DND-41 (cell line): ENCODE data around the gene PRCP.
"Not testable (repeated sequence)": the region's sequence is repeated elsewhere in the genome, so short reads cannot be mapped to it uniquely, and the experiment has no call there.

ENCODE experiments used
- ATAC-seq: fragments of 200-7000 bp; cut with Tn5 transposase; 3 replicates; pipeline ENCODE4 v1.9.1; 2021; ENCODE audit warnings: low read depth; ENCODE audit not compliant: insufficient read depth
- DNase-seq: peaks from one replicate; pipeline ENCODE4 v3.0.0-alpha.2; 2020
- H2AFZ ChIP-seq: 2 replicates; pipeline ENCODE4 v1.6.0; 2012; ENCODE audit warnings: low read depth, low read length
- H3K27ac ChIP-seq: 2 replicates; pipeline ENCODE4 v1.5.1; 2012; ENCODE audit warnings: low read length, inconsistent platforms
- H3K27me3 ChIP-seq: fragments of 200-600 bp; sonication (generic); 2 replicates; pipeline ENCODE4 v1.6.0; 2012; ENCODE audit warnings: low read length, mild to moderate bottlenecking, inconsistent platforms; ENCODE audit not compliant: insufficient read depth, poor library complexity
- H3K36me3 ChIP-seq: 2 replicates; pipeline ENCODE4 v1.5.1; 2012; ENCODE audit warnings: low read length, inconsistent platforms; ENCODE audit not compliant: insufficient read depth
- H3K4me1 ChIP-seq: 2 replicates; pipeline ENCODE4 v1.5.1; 2012; ENCODE audit warnings: mild to moderate bottlenecking, low read length; ENCODE audit not compliant: insufficient read depth
- H3K4me2 ChIP-seq: 2 replicates; pipeline ENCODE4 v1.6.0; 2012; ENCODE audit warnings: mild to moderate bottlenecking, moderate library complexity, low read length, inconsistent platforms; ENCODE audit not compliant: insufficient read depth
- H3K4me3 ChIP-seq, 2 experiments: fragments of 200-600 bp in 1 of 2; shearing (Covaris generic) in 1 of 2; 2 replicates each; pipeline ENCODE4 v1.5.1; 2012 to 2016; ENCODE audit warnings: inconsistent platforms in 2 of 2, low read length in 2 of 2, mild to moderate bottlenecking in 2 of 2, low read depth in 1 of 2, moderate library complexity in 1 of 2
- H3K79me2 ChIP-seq: 2 replicates; pipeline ENCODE4 v1.6.0; 2012; ENCODE audit warnings: low read length, inconsistent platforms; ENCODE audit not compliant: insufficient read depth
- H3K9ac ChIP-seq: 2 replicates; pipeline ENCODE4 v1.6.0; 2012; ENCODE audit warnings: low read depth, mild to moderate bottlenecking, inconsistent platforms, low read length, moderate library complexity
- H3K9me3 ChIP-seq: 2 replicates; pipeline ENCODE4 v1.5.1; 2012; ENCODE audit warnings: low read length, moderate library complexity, mild to moderate bottlenecking, inconsistent platforms; ENCODE audit not compliant: insufficient read depth, severe bottlenecking
- H4K20me1 ChIP-seq: 2 replicates; pipeline ENCODE4 v1.6.0; 2012; ENCODE audit warnings: low read length; ENCODE audit not compliant: insufficient read depth
- CTCF ChIP-seq: IDR thresholded peaks from 2 replicates; pipeline ENCODE4 v1.5.1; 2012; ENCODE audit warnings: borderline replicate concordance, low read length, moderate library complexity, mild to moderate bottlenecking; ENCODE audit not compliant: poor library complexity, severe bottlenecking; ENCODE audit errors: extremely low read depth
- EZH2 ChIP-seq: IDR thresholded peaks from 3 replicates; pipeline ENCODE4 v1.6.1; 2012; ENCODE audit warnings: borderline replicate concordance, low read depth, mild to moderate bottlenecking, moderate library complexity, low read length, inconsistent platforms; ENCODE audit not compliant: severe bottlenecking

Gene PRCP

GRCh38 chr11:82855616-82856015 lies 44.6 kb downstream of the PRCP start:
- H3K27me3 ChIP-seq, result no peaks in the 10 kb centered on the region
- H3K27ac ChIP-seq, result no peak overlapping the region
- H3K9me3 ChIP-seq, result no peaks in the 10 kb centered on the region
- no peak overlapping the region for H3K9ac ChIP-seq
- no peaks in the 10 kb centered on the region for H3K36me3 ChIP-seq
- DNase-seq (no peak), ATAC-seq (no peak)
- no peaks in the 10 kb centered on the region for H3K4me1 ChIP-seq
- no peaks in the 10 kb centered on the region for H4K20me1 ChIP-seq
- TF ChIP-seq CTCF, result no peak
- TF ChIP-seq EZH2, result no peak
- H3K4me3 ChIP-seq, result no peak overlapping the region
- H2AFZ ChIP-seq, result no peak overlapping the region
- no peak overlapping the region for H3K4me2 ChIP-seq
- no peaks in the 10 kb centered on the region for H3K79me2 ChIP-seq

DNA sequence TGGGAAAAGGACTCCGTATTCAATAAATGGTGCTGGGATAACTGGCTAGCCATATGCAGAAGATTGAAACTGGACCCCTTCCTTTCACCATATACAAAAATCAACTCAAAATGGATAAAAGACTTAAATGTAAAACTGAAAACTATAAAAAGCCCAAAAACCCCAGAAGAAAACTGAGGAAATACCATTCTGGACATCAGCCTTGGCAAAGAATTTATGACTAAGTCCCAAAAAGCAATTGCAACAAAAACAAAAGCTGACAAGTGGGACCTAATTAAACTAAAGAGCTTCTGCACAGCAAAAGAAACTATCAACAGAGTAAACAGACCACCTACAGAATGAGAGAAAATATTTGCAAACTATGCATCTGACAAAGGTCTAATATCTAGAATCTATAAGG lies 45.3 kb downstream of the PRCP start:
- H3K4me2 ChIP-seq, ATAC-seq, H3K9me3 ChIP-seq, H3K4me1 ChIP-seq, H3K79me2 ChIP-seq, H2AFZ ChIP-seq, DNase-seq, H3K36me3 ChIP-seq, H3K4me3 ChIP-seq, H4K20me1 ChIP-seq, H3K27me3 ChIP-seq, H3K27ac ChIP-seq, H3K9ac ChIP-seq: not testable (repeated sequence)

GRCh38 chr11:82854242-82854641 lies 46.0 kb downstream of the PRCP start:
- no peaks in the 10 kb centered on the region for H3K79me2 ChIP-seq
- ATAC-seq, result no peak
- H4K20me1 ChIP-seq, result no peaks in the 10 kb centered on the region
- H3K27ac ChIP-seq, result no peak overlapping the region
- H3K9ac ChIP-seq, result no peak overlapping the region
- no peak overlapping the region for H3K4me3 ChIP-seq
- TF ChIP-seq CTCF, result no peak
- TF ChIP-seq EZH2, result no peak
- no peak for DNase-seq
- H3K4me1 ChIP-seq, result no peaks in the 10 kb centered on the region
- H2AFZ ChIP-seq, result no peak overlapping the region
- H3K9me3 ChIP-seq, result no peaks in the 10 kb centered on the region
- peaks cover 3% of the 10 kb centered on the region for H3K27me3 ChIP-seq
- H3K4me2 ChIP-seq, result no peak overlapping the region
- no peaks in the 10 kb centered on the region for H3K36me3 ChIP-seq

DNA sequence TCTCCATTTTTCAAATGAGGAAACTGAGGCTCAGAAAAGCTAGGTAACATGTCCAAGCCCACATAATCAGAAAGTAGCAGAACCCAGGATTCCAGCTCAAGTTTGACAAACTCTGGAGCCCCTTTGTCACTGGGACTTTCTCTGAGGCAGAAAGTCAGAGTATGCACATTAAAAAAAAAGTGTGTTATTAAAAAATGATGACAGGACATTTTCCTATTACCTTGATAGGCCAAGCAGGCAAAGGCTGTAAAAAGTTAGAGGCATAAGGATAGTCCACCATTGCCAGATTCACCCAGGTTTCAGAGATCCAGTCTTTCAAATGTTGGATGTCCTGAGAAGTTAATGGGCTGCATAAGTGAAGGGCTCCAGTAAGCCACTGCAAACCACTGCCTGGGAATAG lies 51.4 kb downstream of the PRCP start:
- TF ChIP-seq CTCF (no peak), EZH2 (no peak)
- H3K27ac ChIP-seq, result no peak overlapping the region
- ATAC-seq (no peak), DNase-seq (no peak)
- H3K79me2 ChIP-seq, result no peaks in the 10 kb centered on the region
- no peak overlapping the region for H3K9ac ChIP-seq
- H3K36me3 ChIP-seq, result no peaks in the 10 kb centered on the region
- H4K20me1 ChIP-seq, result no peaks in the 10 kb centered on the region
- no peak overlapping the region for H3K4me2 ChIP-seq
- peaks cover 3% of the 10 kb centered on the region for H3K27me3 ChIP-seq
- H3K4me1 ChIP-seq, result no peaks in the 10 kb centered on the region
- no peak overlapping the region for H3K4me3 ChIP-seq
- no peak overlapping the region for H2AFZ ChIP-seq
- H3K9me3 ChIP-seq, result no peaks in the 10 kb centered on the region
